Gastroesophageal sphincter (tissue), 3 donors: Measurements from ENCODE around the gene LIMD2.

Source experiments
- EP300 ChIP-seq: sonication (generic); formaldehyde crosslinking; IDR thresholded peaks from one replicate; pipeline ENCODE4 v1.6.1; 2017; ENCODE audit warnings: antibody characterized with exemption, mild to moderate bottlenecking
- TF ChIP-seq, protein P1 (sequence below), 4 experiments: fragments of 200-600 bp in 2 of 4; fragments of 450-650 bp in 2 of 4; sonication (generic) in 1 of 4; IDR thresholded peaks; one replicate each; pipeline ENCODE4 v1.5.1; 2017 to 2019; ENCODE audit warnings: antibody characterized with exemption in 4 of 4, mild to moderate bottlenecking in 2 of 4, moderate library complexity in 2 of 4

DNA sequence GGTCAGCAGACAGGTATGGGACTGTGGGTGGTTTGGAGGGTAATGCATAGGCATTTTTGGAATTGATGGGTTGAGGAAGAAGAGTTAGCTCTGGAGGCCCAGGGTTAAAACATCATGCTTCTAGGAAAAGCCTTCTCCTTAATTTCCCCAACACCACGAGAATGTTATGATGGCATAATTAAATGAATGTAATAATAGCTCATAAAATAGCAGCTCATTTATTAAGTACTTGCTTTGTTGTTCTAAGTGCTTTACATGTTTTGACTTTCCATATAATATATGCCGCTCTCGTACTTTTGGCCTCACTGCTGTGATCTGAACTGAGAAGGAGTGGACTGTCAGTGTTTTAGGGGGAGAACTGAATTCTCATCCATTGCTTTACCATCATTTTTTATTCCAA is 14.3 kb downstream of the LIMD2 start:
- TF ChIP-seq, protein P1, sequence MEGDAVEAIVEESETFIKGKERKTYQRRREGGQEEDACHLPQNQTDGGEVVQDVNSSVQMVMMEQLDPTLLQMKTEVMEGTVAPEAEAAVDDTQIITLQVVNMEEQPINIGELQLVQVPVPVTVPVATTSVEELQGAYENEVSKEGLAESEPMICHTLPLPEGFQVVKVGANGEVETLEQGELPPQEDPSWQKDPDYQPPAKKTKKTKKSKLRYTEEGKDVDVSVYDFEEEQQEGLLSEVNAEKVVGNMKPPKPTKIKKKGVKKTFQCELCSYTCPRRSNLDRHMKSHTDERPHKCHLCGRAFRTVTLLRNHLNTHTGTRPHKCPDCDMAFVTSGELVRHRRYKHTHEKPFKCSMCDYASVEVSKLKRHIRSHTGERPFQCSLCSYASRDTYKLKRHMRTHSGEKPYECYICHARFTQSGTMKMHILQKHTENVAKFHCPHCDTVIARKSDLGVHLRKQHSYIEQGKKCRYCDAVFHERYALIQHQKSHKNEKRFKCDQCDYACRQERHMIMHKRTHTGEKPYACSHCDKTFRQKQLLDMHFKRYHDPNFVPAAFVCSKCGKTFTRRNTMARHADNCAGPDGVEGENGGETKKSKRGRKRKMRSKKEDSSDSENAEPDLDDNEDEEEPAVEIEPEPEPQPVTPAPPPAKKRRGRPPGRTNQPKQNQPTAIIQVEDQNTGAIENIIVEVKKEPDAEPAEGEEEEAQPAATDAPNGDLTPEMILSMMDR (IDR thresholded peaks at IDR 0.05): no peak
- no peak for TF ChIP-seq EP300
